Right lobe of liver (tissue), 6 donors: ENCODE results near the gene JPT2. TPM values are rescaled to one million over a fixed set of nuclear protein-coding genes. Genes with fewer than 3 reads are reported as not detected.

ENCODE experiments used
- ATAC-seq, 4 donors: fragments of 200-7000 bp; cut with Tn5 transposase; one replicate each; pipeline ENCODE4 v1.9.1; 2020; ENCODE audit warnings: mild to moderate bottlenecking in 4 of 4, moderate library complexity in 4 of 4
- DNase-seq, 3 donors: peaks; one replicate each; pipeline ENCODE4 v3.0.0-alpha.2; 2020
- H3K27ac ChIP-seq, 3 donors: fragments of 200-600 bp; one replicate each; pipeline ENCODE4 v1.8.0; 2022
- H3K27me3 ChIP-seq, 2 donors: fragments of 200-600 bp; one replicate each; pipeline ENCODE4 v1.8.0; 2022
- H3K36me3 ChIP-seq, 4 donors: fragments of 200-600 bp; sonication (generic) in 1 of 4; one replicate each; pipeline versions ENCODE4 v1.5.1 to v1.8.0; 2017 to 2022; ENCODE audit warnings: control low read depth in 1 of 4
- H3K4me1 ChIP-seq, 4 donors: fragments of 200-600 bp; sonication (generic) in 1 of 4; one replicate each; pipeline versions ENCODE4 v1.5.1 to v1.8.0; 2017 to 2022; ENCODE audit warnings: control low read depth in 1 of 4
- H3K4me3 ChIP-seq, 3 donors: fragments of 200-600 bp; one replicate each; pipeline ENCODE4 v1.8.0; 2022
- H3K9me3 ChIP-seq, 4 donors: fragments of 200-600 bp; sonication (generic) in 1 of 4; one replicate each; pipeline versions ENCODE4 v1.5.1 to v1.8.0; 2017 to 2022; ENCODE audit warnings: control low read depth in 1 of 4
- CTCF ChIP-seq, 4 donors: fragments of 200-600 bp in 3 of 4; fragments of 450-650 bp in 1 of 4; IDR thresholded peaks; one replicate each; pipeline versions ENCODE4 v1.5.1 to v1.8.0; 2016 to 2022; ENCODE audit warnings: antibody characterized with exemption in 4 of 4, mild to moderate bottlenecking in 2 of 4
- POLR2A ChIP-seq: fragments of 450-650 bp; IDR thresholded peaks from one replicate; pipeline ENCODE4 v1.6.1; 2017; ENCODE audit warnings: antibody characterized with exemption, mild to moderate bottlenecking
- WGBS: methylation state at CpG from one replicate; pipeline ENCODE4 v1.1.6; 2018; ENCODE audit warnings: low coverage, low lambda C conversion rate; ENCODE audit not compliant: insufficient coverage; ENCODE audit errors: missing lambda C conversion rate; 5-methylcytosine and 5-hydroxymethylcytosine counted together
- intact Hi-C, 2 donors: fragments of 100-400 bp; cut with DNase I; formaldehyde crosslinking; loops; one replicate each; pipeline versions ENCODE4 v1.11.2 to v1.14.1; 2022
- total RNA-seq, 6 experiments: library from RNA; depleted of rRNA in 2 of 6; stranded (reverse); fragments of >200 nt in 2 of 6; fragmentation: NEBNext Ultra II Directional in 3 of 6; extraction: Animal tissue kit (Norgen Biotek cat#: 25700) in 3 of 6; gene quantifications; one replicate each; pipeline versions ENCODE4 v1.1.0 to v1.2.4, GENCODE V29; 2016 to 2023
- donor health status: DM: no; HTN: yes; CAD: no.
- donor health status: DM: no; HTN: no; CAD: no.
- donor health status: DM: no; HTN: no; CAD: no.
- donor health status: DM: no; HTN: yes; CAD: no.
- donor health status: DM: no; HTN: yes; CAD: no.

The JPT2 gene
- total RNA-seq, 6 experiments from 2014 or later: 31.0 to 47.7 (median 38.7) TPM

GRCh38 chr16:1659031-1659430, 19.0 kb upstream of the JPT2 start:
- 82% methylated on average over 5 of the region's 5 CpGs for WGBS
- no peaks in the 10 kb centered on the region for H3K27me3 ChIP-seq
- H3K27ac ChIP-seq: no peak overlapping the region
- TF ChIP-seq POLR2A (no peak), CTCF (IDR thresholded peaks at IDR 0.05) (no peak)
- intact Hi-C loops: no loop called here
- no peaks in the 10 kb centered on the region for H3K9me3 ChIP-seq
- ATAC-seq (no peak), DNase-seq (no peak)
- H3K4me1 ChIP-seq: no peaks in the 10 kb centered on the region
- H3K4me3 ChIP-seq: no peak overlapping the region
- H3K36me3 ChIP-seq: peaks cover 0 to 72% (median 25%) of the 10 kb centered on the region in 4 donors

- TF ChIP-seq CTCF (IDR thresholded peaks at IDR 0.05) (no peak), POLR2A (no peak)
- DNase-seq (no peak), ATAC-seq (no peak)
- H3K36me3 ChIP-seq: peaks cover 0 to 70% (median 21%) of the 10 kb centered on the region in 4 donors
- no peaks in the 10 kb centered on the region for H3K4me1 ChIP-seq
- 92% methylated on average over 2 of the region's 2 CpGs for WGBS
- H3K4me3 ChIP-seq: no peak overlapping the region
- no peaks in the 10 kb centered on the region for H3K27me3 ChIP-seq
- no peak overlapping the region for H3K27ac ChIP-seq
- intact Hi-C loops: loop anchor here in 1 of 2 donors (10.0 kb wide), 1 partner anchor 47 kb away; the partner anchor contains the start of genes CRAMP1 and IFT140
- H3K9me3 ChIP-seq: no peaks in the 10 kb centered on the region
These were observed 16.3 kb upstream of the JPT2 start for GRCh38 chr16:1661826-1662225.

GRCh38 chr16:1662543-1662942, 15.5 kb upstream of the JPT2 start:
- Histone ChIP-seq H3K4me3 (no peak overlapping the region), H3K27me3 (no peaks in the 10 kb centered on the region), H3K4me1 (no peaks in the 10 kb centered on the region), H3K36me3 (peaks cover 0 to 72% (median 23%) of the 10 kb centered on the region in 4 donors), H3K9me3 (no peaks in the 10 kb centered on the region), H3K27ac (no peak overlapping the region)
- 98% methylated on average over 16 of the region's 20 CpGs for WGBS
- DNase-seq (no peak), ATAC-seq (no peak)
- no peak for TF ChIP-seq CTCF (IDR thresholded peaks at IDR 0.05)
- TF ChIP-seq POLR2A: no peak
- intact Hi-C loops: loop anchor here in 1 of 2 donors (10.0 kb wide), 1 partner anchor 48 kb away; the partner anchor contains the start of genes CRAMP1 and IFT140

- 100% methylated on average over 3 of the region's 15 CpGs for WGBS
- H3K27me3 ChIP-seq: no peaks in the 10 kb centered on the region
- no peak for ATAC-seq
- TF ChIP-seq CTCF (IDR thresholded peaks at IDR 0.05) (no peak), POLR2A (no peak)
- no peaks in the 10 kb centered on the region for H3K4me1 ChIP-seq
- peaks cover 2 to 87% (median 32%) of the 10 kb centered on the region in 4 donors for H3K36me3 ChIP-seq
- no peak for DNase-seq
- intact Hi-C loops: loop anchor here in 1 of 2 donors (10.0 kb wide), 1 partner anchor 51 kb away; the partner anchor contains the start of genes CRAMP1 and IFT140
- H3K4me3 ChIP-seq: no peak overlapping the region
- no peak overlapping the region for H3K27ac ChIP-seq
- no peaks in the 10 kb centered on the region for H3K9me3 ChIP-seq
These were observed 12.2 kb upstream of the JPT2 start for GRCh38 chr16:1665829-1666228.
